Mononuclear cell (primary cell): ENCODE data around the gene TAAR9. TPM values are rescaled to one million over a fixed set of nuclear protein-coding genes. Genes with fewer than 3 reads are reported as not detected.

ENCODE experiments used
- total RNA-seq: library from RNA; depleted of rRNA; stranded (reverse); fragments of >200 nt; gene quantifications from one replicate; pipeline ENCODE4 v1.2.3, GENCODE V29; 2012

TAAR9 gene
- total RNA-seq, 1 donor = not detected

Other genes starting within 250 kb of the TAAR9 start
- 0.52 TPM for gene MOXD1, start 136.8 kb upstream of the TAAR9 start, total RNA-seq
- 19.3 TPM for gene STX7, start 25.2 kb upstream of the TAAR9 start, total RNA-seq
- gene TAAR8, start 14.4 kb downstream of the TAAR9 start, total RNA-seq = not detected
- not detected for gene TAAR6, start 32.0 kb downstream of the TAAR9 start, total RNA-seq
- gene TAAR5, start 51.5 kb downstream of the TAAR9 start, total RNA-seq = not detected
- gene TAAR2, start 86.0 kb downstream of the TAAR9 start, total RNA-seq = not detected
- gene TAAR1, start 120.9 kb downstream of the TAAR9 start, total RNA-seq = not detected
- gene VNN1, start 175.8 kb downstream of the TAAR9 start, total RNA-seq = 2.7 TPM
- 103 TPM for gene VNN2, start 219.6 kb downstream of the TAAR9 start, total RNA-seq